BLaER1 treated with 17β-estradiol and CSF1 and Interleukin-3, amounts not matched to agents 10 nM and 100 nM (cell line): ENCODE measurements around the gene PRDM16.

ENCODE experiments used
- H3K27ac ChIP-seq, 11 experiments: shearing (Covaris generic); formaldehyde crosslinking; 2 replicates each; pipeline ENCODE4 v1.8.1; 2022
- H3K27me3 ChIP-seq, 11 experiments: shearing (Covaris generic); formaldehyde crosslinking; 2 replicates each; pipeline ENCODE4 v1.8.1; 2022
- H3K36me3 ChIP-seq, 11 experiments: shearing (Covaris generic); formaldehyde crosslinking; 2 replicates each; pipeline ENCODE4 v1.8.1; 2022
- H3K4me1 ChIP-seq, 10 experiments: shearing (Covaris generic); formaldehyde crosslinking; 2 replicates each; pipeline ENCODE4 v1.8.1; 2022
- H3K4me2 ChIP-seq, 11 experiments: shearing (Covaris generic); formaldehyde crosslinking; 2 replicates each; pipeline ENCODE4 v1.8.1; 2022
- H3K4me3 ChIP-seq, 10 experiments: shearing (Covaris generic); formaldehyde crosslinking; 2 replicates each; pipeline ENCODE4 v1.8.1; 2022
- H3K9ac ChIP-seq, 11 experiments: shearing (Covaris generic); formaldehyde crosslinking; 2 replicates each; pipeline ENCODE4 v1.8.1; 2022
- H3K9me3 ChIP-seq, 11 experiments: shearing (Covaris generic); formaldehyde crosslinking; replicated peaks in 1 of 11; 2 replicates each; pipeline ENCODE4 v1.8.1; 2022
- H4K20me1 ChIP-seq, 11 experiments: shearing (Covaris generic); formaldehyde crosslinking; 2 replicates each; pipeline ENCODE4 v1.8.1; 2022
- Cebpa-rat ChIP-seq, 11 experiments: shearing (Covaris generic); IDR thresholded peaks; 2 replicates each; pipeline ENCODE4 v1.8.1; 2022

Gene PRDM16

GRCh38 chr1:3431686-3432085 is 362.7 kb downstream of the PRDM16 start:
- Histone ChIP-seq H3K27ac (no peak overlapping the region), H3K9me3 (no peaks in the 10 kb centered on the region), H3K36me3 (no peaks in the 10 kb centered on the region), H3K4me2 (no peak overlapping the region), H3K27me3 (peaks cover 4 to 49% (median 22%) of the 10 kb centered on the region in 11 experiments; a peak in 12 of 22 replicates), H3K9ac (no peak overlapping the region), H4K20me1 (peaks cover 0 to 58% (median 0%) of the 10 kb centered on the region in 11 experiments; a peak in 8 of 22 replicates), H3K4me1 (no peaks in the 10 kb centered on the region), H3K4me3 (no peak overlapping the region)
- no peak for TF ChIP-seq Cebpa-rat (IDR thresholded peaks at IDR 0.05)

GRCh38 chr1:3432306-3432705 is 363.3 kb downstream of the PRDM16 start:
- peaks cover 0 to 63% (median 0%) of the 10 kb centered on the region in 11 experiments; a peak in 8 of 22 replicates for H4K20me1 ChIP-seq
- H3K9ac ChIP-seq = no peak overlapping the region
- no peak overlapping the region for H3K27ac ChIP-seq
- no peaks in the 10 kb centered on the region for H3K9me3 ChIP-seq
- H3K4me1 ChIP-seq = no peaks in the 10 kb centered on the region
- no peak for TF ChIP-seq Cebpa-rat (IDR thresholded peaks at IDR 0.05)
- no peaks in the 10 kb centered on the region for H3K36me3 ChIP-seq
- H3K27me3 ChIP-seq = peaks cover 4 to 50% (median 22%) of the 10 kb centered on the region in 11 experiments; a peak in 12 of 22 replicates
- no peak overlapping the region for H3K4me2 ChIP-seq
- H3K4me3 ChIP-seq = no peak overlapping the region

GRCh38 chr1:3433076-3433475 is 364.1 kb downstream of the PRDM16 start:
- Histone ChIP-seq H3K4me3 (no peak overlapping the region), H4K20me1 (peaks cover 0 to 57% (median 0%) of the 10 kb centered on the region in 11 experiments; a peak in 9 of 22 replicates), H3K27me3 (peaks cover 4 to 50% (median 22%) of the 10 kb centered on the region in 11 experiments; a peak in 12 of 22 replicates), H3K27ac (no peak overlapping the region), H3K4me1 (no peaks in the 10 kb centered on the region), H3K36me3 (no peaks in the 10 kb centered on the region), H3K9me3 (no peaks in the 10 kb centered on the region), H3K9ac (no peak overlapping the region), H3K4me2 (no peak overlapping the region)
- TF ChIP-seq Cebpa-rat (IDR thresholded peaks at IDR 0.05) = no peak

- Histone ChIP-seq H3K27me3 (peaks cover 4 to 49% (median 22%) of the 10 kb centered on the region in 11 experiments; a peak in 12 of 22 replicates), H3K4me3 (no peak overlapping the region), H3K9ac (no peak overlapping the region), H3K27ac (no peak overlapping the region), H4K20me1 (peaks cover 0 to 50% (median 0%) of the 10 kb centered on the region in 11 experiments; a peak in 9 of 22 replicates), H3K9me3 (no peaks in the 10 kb centered on the region), H3K4me2 (no peak overlapping the region), H3K4me1 (no peaks in the 10 kb centered on the region), H3K36me3 (no peaks in the 10 kb centered on the region)
- no peak for TF ChIP-seq Cebpa-rat (IDR thresholded peaks at IDR 0.05)
Measured at GRCh38 chr1:3433596-3434320, 364.8 kb downstream of the PRDM16 start.

GRCh38 chr1:3434406-3435110 is 365.6 kb downstream of the PRDM16 start:
- no peak overlapping the region for H3K4me2 ChIP-seq
- no peak for TF ChIP-seq Cebpa-rat (IDR thresholded peaks at IDR 0.05)
- H3K27me3 ChIP-seq = peaks cover 4 to 44% (median 22%) of the 10 kb centered on the region in 11 experiments; a peak in 12 of 22 replicates
- no peak overlapping the region for H3K4me3 ChIP-seq
- no peaks in the 10 kb centered on the region for H3K9me3 ChIP-seq
- no peaks in the 10 kb centered on the region for H3K36me3 ChIP-seq
- H3K4me1 ChIP-seq = no peaks in the 10 kb centered on the region
- no peak overlapping the region for H3K27ac ChIP-seq
- peaks cover 0 to 42% (median 0%) of the 10 kb centered on the region in 11 experiments; a peak in 9 of 22 replicates for H4K20me1 ChIP-seq
- H3K9ac ChIP-seq = no peak overlapping the region

- Histone ChIP-seq H3K27me3 (peaks cover 4 to 44% (median 22%) of the 10 kb centered on the region in 11 experiments; a peak in 12 of 22 replicates), H4K20me1 (peaks cover 0 to 31% (median 0%) of the 10 kb centered on the region in 11 experiments; a peak in 9 of 22 replicates)
- TF ChIP-seq Cebpa-rat (IDR thresholded peaks at IDR 0.05) = no peak
Measured at GRCh38 chr1:3435666-3436065, 366.7 kb downstream of the PRDM16 start.

GRCh38 chr1:3436451-3436850 is 367.4 kb downstream of the PRDM16 start:
- Histone ChIP-seq H3K9ac (no peak overlapping the region), H3K4me1 (no peaks in the 10 kb centered on the region; a peak in 1 of 20 replicates), H3K4me3 (no peak overlapping the region), H3K27ac (no peak overlapping the region), H3K36me3 (no peaks in the 10 kb centered on the region), H3K27me3 (peaks cover 4 to 44% (median 22%) of the 10 kb centered on the region in 11 experiments; a peak in 12 of 22 replicates), H3K4me2 (no peak overlapping the region), H3K9me3 (no peaks in the 10 kb centered on the region), H4K20me1 (peaks cover 0 to 34% (median 0%) of the 10 kb centered on the region in 11 experiments; a peak in 8 of 22 replicates)
- no peak for TF ChIP-seq Cebpa-rat (IDR thresholded peaks at IDR 0.05)

More at GRCh38 chr1:3435666-3436065, 366.7 kb downstream of the PRDM16 start:
- Histone ChIP-seq H3K27ac (no peak overlapping the region), H3K4me2 (no peak overlapping the region), H3K4me1 (no peaks in the 10 kb centered on the region; a peak in 1 of 20 replicates), H3K4me3 (no peak overlapping the region), H3K36me3 (no peaks in the 10 kb centered on the region), H3K9me3 (no peaks in the 10 kb centered on the region), H3K9ac (no peak overlapping the region)

GRCh38 chr1:3436901-3437300 is 367.9 kb downstream of the PRDM16 start:
- Histone ChIP-seq H3K9ac (no peak overlapping the region), H3K27ac (no peak overlapping the region), H3K27me3 (peaks cover 4 to 45% (median 22%) of the 10 kb centered on the region in 11 experiments; a peak in 12 of 22 replicates), H3K4me1 (no peaks in the 10 kb centered on the region; a peak in 1 of 20 replicates), H3K36me3 (no peaks in the 10 kb centered on the region), H3K4me3 (no peak overlapping the region), H3K9me3 (no peaks in the 10 kb centered on the region), H4K20me1 (peaks cover 0 to 34% (median 0%) of the 10 kb centered on the region in 11 experiments; a peak in 8 of 22 replicates), H3K4me2 (no peak overlapping the region)
- no peak for TF ChIP-seq Cebpa-rat (IDR thresholded peaks at IDR 0.05)

- H3K27ac ChIP-seq = no peak overlapping the region
Measured at GRCh38 chr1:3438661-3439180, 369.7 kb downstream of the PRDM16 start.

More at GRCh38 chr1:3438661-3439180, 369.7 kb downstream of the PRDM16 start:
- Histone ChIP-seq H3K27me3 (peaks cover 0 to 44% (median 20%) of the 10 kb centered on the region in 11 experiments; a peak in 12 of 22 replicates), H3K36me3 (no peaks in the 10 kb centered on the region), H3K4me2 (no peak overlapping the region), H3K4me3 (no peak overlapping the region), H3K9me3 (no peaks in the 10 kb centered on the region), H3K4me1 (no peaks in the 10 kb centered on the region; a peak in 1 of 20 replicates), H3K9ac (no peak overlapping the region), H4K20me1 (peaks cover 0 to 22% (median 0%) of the 10 kb centered on the region in 11 experiments; a peak in 6 of 22 replicates)
- no peak for TF ChIP-seq Cebpa-rat (IDR thresholded peaks at IDR 0.05)
